ENCODE measurements around the gene CCNYL1. TPM values are rescaled to one million over a fixed set of nuclear protein-coding genes. Genes with fewer than 3 reads are reported as not detected.
A peak's percentile ranks its signal among the peaks of the same experiment; 100 is the strongest.

The CCNYL1 gene
- total RNA-seq, 2 experiments from 2014 or later, result 4.2 to 24.2 TPM

GRCh38 chr2:207790898-207791297, 79.5 kb downstream of the CCNYL1 start:
- Histone ChIP-seq H4K20me1 (ENCODE audit: insufficient read depth, low read length) (no peaks in the 10 kb centered on the region), H3K36me3 (ENCODE audit: insufficient read depth, low read length) (no peaks in the 10 kb centered on the region), H3K4me3 (ENCODE audit: low read depth, low read length, poor library complexity, severe bottlenecking) (no peak overlapping the region), H3K4me1 (ENCODE audit: insufficient read depth, low read length, poor library complexity, severe bottlenecking) (peaks cover 3% of the 10 kb centered on the region), H3K9me2 (ENCODE audit: insufficient read depth, low read length) (no peaks in the 10 kb centered on the region), H3K4me2 (ENCODE audit: low read length) (no peak overlapping the region), H3K27ac (ENCODE audit: low read depth, low read length, poor library complexity, severe bottlenecking) (no peak overlapping the region), H2AFZ (ENCODE audit: low read length) (no peak overlapping the region), H3K9me3 (ENCODE audit: low read length) (no peaks in the 10 kb centered on the region), H3K79me2 (ENCODE audit: insufficient read depth, low read depth, low read length) (no peaks in the 10 kb centered on the region)
- POLR2A ChIA-PET, result interaction anchor here (1.5 kb wide), 1 partner anchor 28 kb away, joined by 3 read pairs; no protein-coding TSS in a partner anchor
- TF ChIP-seq CTCF (conservative IDR thresholded peaks at IDR 0.05; ENCODE audit: low read length) (no peak), EZH2phosphoT487 (IDR thresholded peaks at IDR 0.05; ENCODE audit: borderline replicate concordance, low read depth, low read length) (no peak)
- intact Hi-C loops (cut with micrococcal nuclease; ENCODE audit: unreplicated experiment), result no loop called here
- DNase-seq (ENCODE audit: low spot score), result no peak
- no TSS peak for BruUV-seq (replicated peaks)
- CTCF ChIA-PET (ENCODE audit: unreplicated experiment), result no interaction called here

- Histone ChIP-seq H3K9me3 (ENCODE audit: low read length) (no peaks in the 10 kb centered on the region), H3K27ac (ENCODE audit: low read depth, low read length, poor library complexity, severe bottlenecking) (no peak overlapping the region), H3K4me1 (ENCODE audit: insufficient read depth, low read length, poor library complexity, severe bottlenecking) (peaks cover 3% of the 10 kb centered on the region), H3K79me2 (ENCODE audit: insufficient read depth, low read depth, low read length) (no peaks in the 10 kb centered on the region), H4K20me1 (ENCODE audit: insufficient read depth, low read length) (no peaks in the 10 kb centered on the region), H2AFZ (ENCODE audit: low read length) (no peak overlapping the region), H3K4me3 (ENCODE audit: low read depth, low read length, poor library complexity, severe bottlenecking) (no peak overlapping the region), H3K9me2 (ENCODE audit: insufficient read depth, low read length) (no peaks in the 10 kb centered on the region), H3K4me2 (ENCODE audit: low read length) (no peak overlapping the region), H3K36me3 (ENCODE audit: insufficient read depth, low read length) (no peaks in the 10 kb centered on the region)
- ChIA-PET POLR2A (interaction anchor here (0.5 to 1.5 kb wide), 3 partner anchors 22 to 437 kb away, joined by 3 read pairs; partner anchors contain the start of gene FZD5), CTCF (ENCODE audit: unreplicated experiment) (no interaction called here)
- TF ChIP-seq EZH2phosphoT487 (IDR thresholded peaks at IDR 0.05; ENCODE audit: borderline replicate concordance, low read depth, low read length), result no peak
- TF ChIP-seq CTCF (conservative IDR thresholded peaks at IDR 0.05; ENCODE audit: low read length), result no peak
- no peak for DNase-seq (ENCODE audit: low spot score)
- no TSS peak for BruUV-seq (replicated peaks)
- intact Hi-C loops (cut with micrococcal nuclease; ENCODE audit: unreplicated experiment), result no loop called here
Measured at GRCh38 chr2:207791579-207792243, 80.3 kb downstream of the CCNYL1 start.

- H3K9me3 ChIP-seq (ENCODE audit: low read length), result no peaks in the 10 kb centered on the region
- peaks cover 3% of the 10 kb centered on the region for H3K4me1 ChIP-seq (ENCODE audit: insufficient read depth, low read length, poor library complexity, severe bottlenecking)
- no peaks in the 10 kb centered on the region for H3K79me2 ChIP-seq (ENCODE audit: insufficient read depth, low read depth, low read length)
- POLR2A ChIA-PET, result interaction anchor here (0.5 to 1.0 kb wide), 7 partner anchors 23 to 436 kb away, joined by 3 to 7 read pairs (median 5); partner anchors contain the start of gene FZD5
- no peak overlapping the region for H3K4me2 ChIP-seq (ENCODE audit: low read length)
- H3K27ac ChIP-seq (ENCODE audit: low read depth, low read length, poor library complexity, severe bottlenecking), result no peak overlapping the region
- H3K4me3 ChIP-seq (ENCODE audit: low read depth, low read length, poor library complexity, severe bottlenecking), result no peak overlapping the region
- no peak for DNase-seq (ENCODE audit: low spot score)
- TF ChIP-seq EZH2phosphoT487 (IDR thresholded peaks at IDR 0.05; ENCODE audit: borderline replicate concordance, low read depth, low read length) (no peak), CTCF (conservative IDR thresholded peaks at IDR 0.05; ENCODE audit: low read length) (no peak)
- intact Hi-C loops (cut with micrococcal nuclease; ENCODE audit: unreplicated experiment), result no loop called here
- BruUV-seq (replicated peaks), result no TSS peak
- H2AFZ ChIP-seq (ENCODE audit: low read length), result peak overlapping the region; percentile 94
- H3K36me3 ChIP-seq (ENCODE audit: insufficient read depth, low read length), result no peaks in the 10 kb centered on the region
- CTCF ChIA-PET (ENCODE audit: unreplicated experiment), result no interaction called here
- H4K20me1 ChIP-seq (ENCODE audit: insufficient read depth, low read length), result no peaks in the 10 kb centered on the region
- H3K9me2 ChIP-seq (ENCODE audit: insufficient read depth, low read length), result no peaks in the 10 kb centered on the region
Measured at GRCh38 chr2:207792244-207792785, 80.9 kb downstream of the CCNYL1 start.
